GM18519 (cell line): ENCODE measurements around the gene SUPT3H.
"Not testable (repeated sequence)": the region's sequence is repeated elsewhere in the genome, so short reads cannot be mapped to it uniquely, and the experiment has no call there.

Source experiments
- ATAC-seq: cut with Tn5 transposase; IDR thresholded peaks from one replicate; pipeline ENCODE4 v1.9.1; 2021; ENCODE audit warnings: mild to moderate bottlenecking, moderate library complexity; ENCODE audit not compliant: unreplicated experiment, low FRiP score

SUPT3H gene

DNA sequence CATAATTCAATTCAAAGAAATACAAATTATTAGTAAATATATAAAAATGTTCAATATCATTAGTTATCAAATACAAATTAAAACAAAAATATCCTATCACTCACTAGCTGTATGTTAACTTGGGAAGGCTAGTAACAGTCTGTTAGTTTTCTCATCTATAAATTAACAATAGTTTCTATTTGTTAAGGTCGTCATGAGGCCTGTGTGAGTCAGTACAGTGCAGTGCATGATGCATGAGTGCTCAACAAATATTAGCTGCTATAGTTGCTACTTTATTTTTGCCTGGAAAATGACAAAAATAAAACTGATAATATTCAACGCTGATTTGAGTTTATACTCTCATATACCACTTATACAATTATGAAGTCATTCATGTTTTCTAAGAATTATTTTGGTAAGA is 451.2 kb downstream of the SUPT3H start:
- ATAC-seq: no peak

DNA sequence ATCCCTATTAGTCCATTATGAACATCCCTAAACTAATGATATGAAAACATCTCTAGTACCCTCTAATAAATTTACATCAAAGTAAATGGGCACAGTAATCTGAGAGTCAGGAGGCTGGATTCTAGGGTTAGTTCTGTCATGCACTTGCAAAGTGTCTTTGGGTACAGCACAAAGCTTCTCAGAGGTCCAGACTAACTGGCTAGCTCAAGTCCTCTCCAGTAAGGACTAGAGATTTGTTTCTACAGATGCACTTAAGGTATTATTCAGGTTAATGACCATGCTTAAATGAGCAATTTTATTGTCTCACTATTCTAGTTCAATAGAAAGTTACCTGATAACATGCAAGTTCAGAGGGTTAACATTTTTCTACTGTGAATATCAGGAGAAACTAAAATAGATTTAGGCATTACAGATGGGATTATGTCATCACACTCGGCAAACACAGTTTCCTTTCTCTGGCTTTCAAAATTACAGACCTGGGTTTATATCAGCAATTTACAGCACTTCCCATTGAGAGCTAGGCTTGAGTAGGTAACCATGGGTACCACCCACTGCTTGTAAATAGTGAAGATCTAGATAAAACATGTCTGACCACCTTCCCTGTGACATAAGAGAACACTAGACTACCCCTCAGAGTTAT is 452.5 kb downstream of the SUPT3H start:
- no peak for ATAC-seq

DNA sequence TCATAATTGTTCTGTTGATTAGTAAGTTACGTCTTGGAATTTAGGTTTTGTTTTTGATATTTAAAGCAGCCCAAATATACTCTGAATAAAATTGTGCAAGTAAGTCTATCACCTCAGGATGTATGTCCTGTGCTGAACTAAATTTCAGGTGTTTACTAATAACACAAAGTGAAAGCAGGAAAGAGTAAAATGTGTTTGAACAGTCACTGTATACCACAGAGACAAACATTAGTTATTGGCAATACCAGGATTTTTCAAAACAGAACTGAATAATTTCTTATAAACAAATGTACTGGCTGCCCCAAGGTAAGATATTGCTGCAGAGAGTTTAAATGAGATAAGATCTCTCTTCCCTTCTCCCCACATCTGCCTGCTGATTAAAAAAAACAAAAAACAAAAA is 454.3 kb downstream of the SUPT3H start:
- no peak for ATAC-seq

DNA sequence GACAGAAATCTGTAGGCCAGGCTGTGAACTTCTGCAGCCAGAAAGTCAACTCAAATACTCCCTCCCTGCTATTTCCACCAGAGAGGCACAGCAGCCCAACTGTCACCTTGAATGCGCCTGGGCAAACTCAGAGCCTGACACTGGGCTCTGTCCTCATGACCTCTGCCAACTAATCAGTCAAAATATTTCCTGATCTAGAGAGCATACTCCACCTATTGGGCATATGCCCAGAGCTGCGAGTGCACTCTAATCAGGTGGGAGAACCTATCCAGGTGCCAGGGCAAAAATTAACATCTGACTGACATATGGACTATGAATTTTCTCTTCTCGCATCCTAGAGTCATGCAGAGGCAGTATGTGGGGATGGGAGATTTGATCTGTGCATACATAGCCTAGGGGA is 455.9 kb downstream of the SUPT3H start:
- ATAC-seq: no peak

DNA sequence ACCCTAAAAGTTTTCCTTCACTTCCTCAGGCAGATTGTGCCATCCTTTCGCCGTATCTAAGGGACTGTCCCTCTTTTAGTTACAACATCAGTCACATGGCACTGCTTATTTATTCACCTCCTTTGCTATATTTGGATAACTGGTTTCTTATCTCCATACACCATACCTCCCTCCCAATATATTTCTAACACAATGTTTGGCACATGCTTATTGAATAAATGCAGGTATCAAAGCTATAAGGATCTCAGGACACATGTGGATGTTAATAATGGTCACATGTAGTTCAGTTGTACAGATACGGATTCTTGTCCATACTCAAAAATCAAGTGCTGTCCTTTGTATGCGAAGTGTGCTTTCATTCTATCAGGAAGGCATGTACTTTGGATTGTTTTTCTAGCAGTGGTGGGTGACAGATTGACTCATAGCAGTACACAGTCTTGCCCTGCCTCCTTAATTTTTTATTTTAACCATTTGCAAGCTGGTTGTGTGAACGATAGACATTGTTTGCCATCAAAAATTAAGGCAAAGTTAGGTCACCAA is 456.7 kb downstream of the SUPT3H start:
- ATAC-seq: no peak

DNA sequence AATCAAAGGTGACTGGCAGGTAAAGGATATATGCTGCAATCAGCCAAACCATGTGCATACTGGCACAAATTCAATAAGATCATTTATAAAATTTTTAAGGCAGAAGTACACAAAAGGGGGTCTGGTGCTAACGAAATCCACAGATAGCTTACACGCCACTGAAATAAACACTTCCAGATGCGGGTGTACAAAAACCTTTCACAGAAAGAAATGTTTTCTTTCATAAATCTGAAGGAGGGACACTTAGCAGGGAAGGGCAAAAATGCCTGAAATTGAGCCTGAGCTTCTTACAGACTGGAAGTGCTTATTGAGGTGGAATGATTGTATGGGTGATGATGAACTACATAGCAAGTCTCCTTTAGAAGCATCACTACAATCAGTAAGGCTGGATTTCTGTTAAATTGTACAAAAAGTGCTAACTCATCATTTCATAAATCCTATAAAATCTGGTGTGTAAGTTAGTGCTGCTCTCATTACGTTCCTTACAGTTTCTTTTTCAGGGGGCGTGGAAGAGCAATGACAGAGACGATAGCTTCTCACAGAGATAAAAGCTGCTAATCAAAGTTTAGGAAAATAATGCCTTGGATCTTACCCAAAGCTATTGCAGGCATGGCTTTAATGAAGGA is 458.9 kb downstream of the SUPT3H start:
- ATAC-seq: no peak

DNA sequence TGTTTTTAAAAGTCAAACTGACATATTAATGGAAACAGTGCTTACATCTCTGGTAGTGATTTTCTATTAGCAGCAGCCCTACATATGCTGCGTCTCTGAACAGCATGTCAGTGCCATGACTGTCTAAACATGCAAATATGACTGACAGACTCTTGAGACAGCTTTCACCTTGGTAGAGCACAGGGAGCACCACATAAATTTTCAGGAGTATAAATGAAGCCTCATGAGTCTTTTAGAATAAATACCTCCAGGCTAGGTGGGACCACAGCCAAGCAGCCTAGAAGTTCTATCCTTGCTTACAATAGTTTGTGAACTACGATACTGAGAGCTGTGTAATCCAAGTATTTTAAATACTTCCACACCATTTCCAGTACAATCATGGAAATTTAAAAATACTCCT is 460.3 kb downstream of the SUPT3H start:
- ATAC-seq: no peak

DNA sequence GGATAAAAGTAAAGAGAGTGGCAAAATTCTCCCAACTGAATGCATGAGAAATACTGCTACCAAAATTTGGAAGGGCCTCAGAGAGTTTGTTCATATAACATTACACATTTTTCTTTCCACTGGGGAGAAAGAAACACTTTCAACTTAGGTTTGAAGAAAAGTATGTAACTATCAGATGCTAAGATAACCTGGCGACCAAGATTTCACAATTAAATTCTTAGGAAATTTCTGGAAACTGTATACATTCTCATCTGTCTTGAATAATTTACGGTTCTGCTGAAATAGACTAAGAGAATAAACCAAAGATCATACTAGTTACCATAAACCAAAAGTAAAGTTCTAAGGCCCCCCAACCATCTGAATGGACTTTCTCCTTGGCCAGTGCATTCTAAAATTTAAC is 462.6 kb downstream of the SUPT3H start:
- ATAC-seq: no peak

DNA sequence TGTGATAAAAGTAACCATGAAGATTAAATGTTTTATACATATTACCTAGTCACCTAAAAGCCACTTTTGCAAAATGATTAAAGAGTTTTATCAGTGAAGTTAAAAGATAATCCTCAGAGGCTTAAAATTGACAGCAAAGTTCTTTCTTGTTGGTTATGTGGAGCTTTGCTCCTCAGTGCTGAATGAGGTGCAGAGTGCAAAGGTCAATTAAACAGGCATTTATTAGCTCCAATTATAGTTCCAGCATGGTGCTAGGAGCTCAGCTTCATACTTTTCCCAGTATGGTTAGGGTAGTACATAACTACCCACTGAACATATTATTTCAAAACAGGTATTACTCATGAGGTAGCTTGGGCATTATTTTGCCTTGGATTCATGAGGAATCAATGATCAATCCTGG is 463.6 kb downstream of the SUPT3H start:
- ATAC-seq: no peak

DNA sequence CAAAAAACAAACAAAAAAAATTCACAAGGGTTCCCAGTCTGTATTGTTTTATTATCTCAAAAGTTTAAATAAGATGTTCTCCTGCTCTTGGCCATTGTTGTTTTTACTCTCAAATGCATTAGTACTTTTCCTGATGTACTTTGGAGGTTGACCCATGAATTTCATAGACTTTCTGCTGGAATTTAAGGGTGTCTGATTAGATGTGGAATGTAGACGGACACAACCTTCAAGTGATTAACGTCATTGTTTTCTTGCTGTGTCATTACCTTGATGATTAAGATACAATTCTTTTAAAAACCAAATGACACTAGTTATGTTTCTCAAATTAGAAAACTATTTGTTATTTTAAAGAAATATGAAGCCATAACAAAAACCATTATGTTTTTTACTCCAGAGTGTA is 471.0 kb downstream of the SUPT3H start:
- ATAC-seq: no peak

DNA sequence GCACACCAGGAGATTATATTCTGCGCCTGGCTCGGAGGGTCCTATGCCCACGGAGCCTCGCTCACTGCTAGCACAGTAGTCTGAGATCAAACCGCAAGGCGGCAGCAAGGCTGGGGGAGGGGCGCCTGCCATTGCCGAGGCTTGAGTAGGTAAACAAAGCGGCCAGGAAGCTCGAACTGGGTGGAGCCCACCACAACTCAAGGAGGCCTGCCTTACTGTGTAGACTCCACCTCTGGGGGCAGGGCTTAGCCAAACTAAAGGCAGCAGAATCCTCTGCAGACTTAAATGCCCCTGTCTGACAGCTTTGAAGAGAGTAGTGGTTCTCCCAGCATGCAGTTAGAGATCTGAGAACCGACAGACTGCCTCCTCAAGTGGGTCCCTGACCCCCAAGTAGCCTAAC is 477.4 kb downstream of the SUPT3H start:
- not testable (repeated sequence) for ATAC-seq

DNA sequence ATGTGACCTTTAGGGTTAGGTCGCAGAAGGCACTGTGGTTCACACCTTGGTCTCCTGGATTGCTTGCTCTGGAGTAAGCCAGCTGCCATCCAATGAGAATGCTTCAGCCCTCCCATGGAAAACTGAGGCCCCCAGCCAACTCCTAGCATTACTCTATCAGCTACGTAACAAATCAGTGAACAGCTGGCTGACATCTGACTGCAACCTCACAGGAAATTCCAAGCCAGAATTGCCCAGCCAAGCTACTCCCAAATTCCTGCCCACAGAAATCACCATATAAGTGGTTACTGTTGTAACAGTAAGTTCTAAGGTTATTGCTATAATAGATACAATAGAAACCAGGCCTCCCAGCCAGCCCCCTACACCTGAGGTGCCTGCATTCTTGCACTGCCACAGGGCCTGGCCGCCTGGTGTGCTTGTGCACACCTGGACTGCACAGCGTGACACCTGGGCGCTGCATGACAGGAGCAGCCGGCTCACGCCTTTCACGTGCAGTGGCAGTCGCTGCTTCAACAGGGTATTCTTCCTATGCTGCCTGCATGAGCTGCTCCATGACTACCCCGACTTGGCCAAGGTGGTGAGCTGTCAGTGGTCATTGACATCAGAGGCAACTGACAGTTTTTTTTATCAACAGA is 479.3 kb downstream of the SUPT3H start:
- ATAC-seq: no peak

DNA sequence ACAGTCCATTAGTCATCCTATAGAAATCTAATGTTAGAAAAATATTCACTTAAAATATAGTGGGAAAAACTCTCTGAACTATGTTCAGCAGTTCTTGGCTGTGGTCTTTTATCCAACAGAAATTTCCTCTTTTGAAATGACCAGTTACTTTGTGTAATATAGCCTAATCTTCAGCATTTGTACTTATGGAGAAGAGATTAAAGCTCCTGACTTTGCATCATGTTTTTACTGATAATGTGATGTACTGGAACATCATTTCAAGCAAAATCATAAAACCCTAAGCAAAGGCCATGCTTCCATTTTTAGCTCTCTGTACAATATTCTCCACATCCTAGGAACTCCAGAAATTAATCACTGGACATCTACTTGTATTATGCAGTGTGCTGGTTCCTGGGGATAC is 480.4 kb downstream of the SUPT3H start:
- no peak for ATAC-seq

DNA sequence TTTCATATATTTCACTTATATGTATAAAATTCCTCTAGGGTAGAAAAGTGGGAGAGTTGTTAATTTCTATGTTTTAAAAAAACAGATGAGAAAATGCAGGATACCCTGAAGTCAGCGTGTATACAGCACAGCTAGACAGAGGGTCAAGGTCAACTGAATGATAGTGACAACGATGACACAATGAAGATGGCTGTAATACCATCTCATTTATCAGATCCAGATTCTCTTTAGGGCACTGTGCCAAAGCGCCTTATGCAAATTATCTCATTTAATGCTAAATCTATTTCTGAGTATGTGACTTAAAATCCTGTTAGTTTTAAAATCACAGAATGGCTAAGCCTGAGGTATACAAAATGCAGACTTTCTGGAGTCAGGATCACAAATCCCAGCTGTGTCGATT is 481.0 kb downstream of the SUPT3H start:
- no peak for ATAC-seq

DNA sequence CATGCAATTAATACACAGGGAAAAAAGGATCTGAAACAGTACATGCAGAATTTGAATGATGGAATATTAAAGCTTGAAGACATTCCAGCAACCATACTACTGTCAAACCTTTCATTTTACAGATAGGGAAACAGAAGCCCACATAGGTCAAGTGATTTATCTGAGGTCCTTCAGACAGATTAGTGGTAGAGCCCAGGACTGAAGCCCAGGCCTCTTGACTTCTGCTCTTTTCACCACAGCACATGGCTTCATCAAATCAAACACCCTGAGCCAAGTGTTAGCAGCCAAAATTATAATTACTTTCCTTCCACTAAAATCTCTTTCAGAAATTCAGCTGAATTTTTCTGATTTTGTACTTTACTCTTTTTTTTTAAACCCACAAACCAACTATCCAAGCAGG is 485.2 kb downstream of the SUPT3H start:
- no peak for ATAC-seq

DNA sequence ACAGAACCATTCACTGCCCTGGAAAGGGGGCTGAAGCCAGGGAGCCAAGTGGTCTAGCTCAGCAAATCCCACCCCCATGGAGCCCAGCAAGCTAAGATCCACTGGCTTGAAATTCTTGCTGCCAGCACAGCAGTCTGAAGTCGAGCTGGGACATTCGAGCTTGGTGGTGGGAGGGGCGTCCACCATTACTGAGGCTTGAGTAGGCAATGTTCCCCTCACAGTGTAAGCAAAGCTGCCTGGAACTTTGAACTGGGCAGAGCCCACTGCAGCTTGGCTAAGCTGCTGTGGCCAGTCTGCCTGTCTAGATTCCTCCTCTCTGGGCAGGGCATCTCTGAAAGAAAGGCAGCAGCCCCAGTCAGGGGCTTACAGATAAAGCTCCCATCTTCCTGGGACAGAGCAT is 498.7 kb downstream of the SUPT3H start:
- not testable (repeated sequence) for ATAC-seq

DNA sequence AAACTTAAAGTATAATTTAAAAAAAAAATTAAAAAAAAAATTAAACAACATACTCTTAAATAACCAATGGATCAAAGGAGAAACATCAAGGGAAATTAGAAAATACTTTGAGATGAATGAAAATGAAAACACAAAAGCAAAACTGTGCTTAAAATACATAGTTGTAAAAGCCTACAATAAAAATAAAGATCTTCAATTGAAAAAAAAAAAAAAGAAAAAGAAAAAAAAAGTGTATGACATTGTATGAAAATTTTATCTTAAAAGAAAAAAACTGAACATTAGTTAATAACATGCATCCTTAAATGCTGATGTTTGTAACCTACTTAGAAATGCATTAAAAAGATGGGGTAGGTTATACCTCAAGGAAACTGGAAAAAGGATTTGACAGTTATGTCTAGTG is 501.1 kb downstream of the SUPT3H start:
- ATAC-seq: not testable (repeated sequence)

DNA sequence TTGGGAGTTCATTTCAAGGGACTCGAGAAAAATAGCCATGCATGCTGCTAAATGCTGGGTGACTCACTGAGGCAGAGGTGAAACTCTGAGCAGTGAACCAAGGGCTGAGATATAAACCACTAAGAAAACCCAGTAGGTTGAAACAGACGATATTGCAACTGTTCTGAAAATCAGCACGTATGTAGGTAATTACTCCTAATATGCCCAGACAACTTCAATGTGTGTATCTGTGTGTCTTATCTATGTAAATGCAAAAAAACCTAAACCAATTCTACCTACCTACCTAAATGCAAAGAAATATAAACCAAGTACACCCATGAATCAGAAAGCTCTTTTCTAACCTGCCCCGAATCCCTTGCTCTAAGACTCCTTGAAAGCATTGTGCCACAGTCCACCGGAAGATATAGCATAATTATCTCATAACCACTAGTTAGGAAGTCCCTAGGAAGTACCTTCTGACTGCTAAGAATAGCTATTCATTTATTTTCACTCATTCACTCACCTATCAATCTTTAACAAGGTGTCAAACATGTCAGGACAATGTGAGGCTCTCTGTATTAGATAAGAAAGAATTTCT is 508.3 kb downstream of the SUPT3H start:
- ATAC-seq: peak; percentile 76

DNA sequence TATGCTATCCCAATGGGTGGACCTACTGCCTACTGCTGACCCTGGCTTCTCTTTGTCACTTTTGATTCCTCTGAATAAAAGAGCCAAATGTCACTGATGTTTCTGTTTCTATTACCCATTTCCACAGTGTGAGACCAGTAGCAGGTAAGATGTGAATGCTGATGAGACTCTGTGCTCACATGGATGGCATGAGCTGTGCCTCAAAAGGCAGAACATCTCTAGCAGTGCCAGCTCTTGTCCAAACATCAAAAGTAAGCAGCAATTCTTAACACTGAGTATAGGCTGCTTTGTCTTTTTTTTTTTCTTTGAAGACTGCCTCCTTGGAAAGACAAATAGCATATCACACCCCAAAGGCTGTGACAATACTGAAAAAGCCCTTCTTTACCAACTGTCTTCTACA is 508.8 kb downstream of the SUPT3H start:
- peak; percentile 10 for ATAC-seq

DNA sequence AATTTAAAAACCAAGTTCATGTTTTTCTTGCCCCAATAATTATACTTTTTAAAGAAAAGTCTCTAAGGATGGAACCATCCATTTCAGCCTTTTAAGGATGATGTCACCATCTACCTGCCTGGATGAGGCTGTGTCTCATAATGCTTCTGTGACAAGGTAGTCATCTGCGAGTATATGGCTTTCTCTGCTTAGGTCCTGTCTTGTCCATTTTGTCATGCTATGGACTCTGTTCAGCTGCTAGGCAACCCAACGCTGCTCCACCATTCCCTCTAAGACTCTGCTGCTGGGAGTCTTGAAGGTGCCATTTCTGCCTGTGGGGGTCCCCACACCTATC is 509.4 kb downstream of the SUPT3H start:
- peak; percentile 48 for ATAC-seq

DNA sequence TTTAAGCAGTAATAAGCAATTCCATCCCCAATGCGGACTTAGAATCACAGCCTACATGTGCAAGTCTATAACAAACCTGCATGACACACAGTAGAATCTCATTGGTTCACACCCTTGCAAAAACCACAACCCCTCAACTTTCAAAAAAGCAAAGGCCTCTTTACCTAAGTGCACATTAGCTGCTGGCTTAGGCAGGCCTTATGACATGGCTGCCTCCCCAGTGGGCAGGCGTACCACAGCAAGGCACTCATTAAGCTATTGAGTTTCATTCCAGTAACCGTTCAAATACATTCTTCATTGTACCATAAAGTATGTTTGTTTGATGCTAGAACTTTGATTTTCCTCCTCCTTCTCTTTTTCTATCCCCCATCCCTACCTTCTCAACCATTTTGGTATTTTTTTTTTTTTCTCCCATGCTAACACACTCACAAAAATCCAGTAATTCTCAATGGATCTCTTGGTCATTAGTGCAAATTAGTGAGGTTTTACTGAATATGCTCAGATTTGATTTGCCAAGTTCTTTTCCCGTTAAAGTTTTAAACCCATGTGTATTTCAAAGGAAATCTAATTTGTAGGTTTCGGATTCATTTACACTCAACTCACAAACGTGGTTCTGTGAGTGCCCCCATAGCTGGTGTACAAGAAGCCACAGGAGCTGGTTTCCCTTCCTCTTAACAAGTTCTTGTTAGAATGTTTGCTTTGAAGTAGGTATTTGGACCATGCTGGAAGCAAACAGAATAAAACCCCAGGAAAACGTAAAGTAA is 510.0 kb downstream of the SUPT3H start:
- peak; percentile 55 for ATAC-seq
